HG02623 (cell line): ENCODE data around the gene HNF4A.

Source experiments
- ATAC-seq: cut with Tn5 transposase; IDR thresholded peaks from one replicate; pipeline ENCODE4 v1.9.1; 2021; ENCODE audit warnings: moderate library complexity; ENCODE audit not compliant: unreplicated experiment

The HNF4A gene

GRCh38 chr20:44405257-44405656 is 49.8 kb downstream of the HNF4A start:
- ATAC-seq, result no peak

GRCh38 chr20:44405785-44406571 is 50.5 kb downstream of the HNF4A start:
- ATAC-seq, result no peak

- no peak for ATAC-seq
Observed at GRCh38 chr20:44406572-44407137, 51.2 kb downstream of the HNF4A start.

GRCh38 chr20:44407402-44408184 is 52.1 kb downstream of the HNF4A start:
- ATAC-seq, result no peak

DNA sequence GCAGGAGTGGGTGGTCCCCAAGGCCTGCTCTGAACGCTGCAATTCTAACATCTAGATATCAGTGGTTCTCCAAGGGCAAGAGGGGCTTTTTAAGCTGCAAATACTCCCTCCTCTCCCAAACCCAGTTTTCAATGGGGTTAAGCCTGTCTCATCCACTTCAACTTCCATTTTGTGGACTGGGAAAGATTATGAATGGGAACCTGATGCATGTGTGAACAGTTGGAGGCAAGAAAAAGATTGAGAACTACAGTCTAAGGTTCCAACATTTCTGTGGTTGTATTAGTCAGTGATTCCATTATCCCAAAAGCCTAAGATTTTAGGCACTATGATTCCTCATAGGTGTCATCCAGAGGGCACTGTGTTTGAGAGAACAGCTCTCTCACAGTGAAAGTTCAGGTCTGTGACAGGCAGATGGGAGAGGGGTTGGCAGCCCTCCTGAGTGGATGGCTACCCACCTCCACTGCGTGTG is 53.7 kb downstream of the HNF4A start:
- no peak for ATAC-seq

DNA sequence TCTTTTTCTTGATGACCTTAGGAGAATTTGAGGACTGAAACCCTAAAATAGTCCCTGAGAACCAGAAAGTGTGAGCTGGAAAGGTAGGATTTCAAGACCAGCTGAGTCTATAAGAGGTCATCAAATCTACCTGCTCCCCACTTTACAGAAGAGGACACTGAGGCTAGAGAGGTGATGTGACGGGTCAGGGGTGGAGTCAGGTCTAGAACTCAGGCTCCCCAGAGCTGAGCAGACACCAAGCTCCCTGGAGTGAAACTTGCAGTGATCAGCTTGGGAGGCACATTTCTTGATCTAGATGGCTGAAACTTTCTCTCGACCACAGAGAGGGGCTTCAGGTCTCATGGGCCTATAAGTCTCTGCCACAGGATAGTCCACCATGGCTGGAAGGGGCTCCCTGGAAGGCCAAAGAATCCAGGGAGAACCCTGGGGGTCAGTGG is 55.1 kb downstream of the HNF4A start:
- ATAC-seq, result no peak

DNA sequence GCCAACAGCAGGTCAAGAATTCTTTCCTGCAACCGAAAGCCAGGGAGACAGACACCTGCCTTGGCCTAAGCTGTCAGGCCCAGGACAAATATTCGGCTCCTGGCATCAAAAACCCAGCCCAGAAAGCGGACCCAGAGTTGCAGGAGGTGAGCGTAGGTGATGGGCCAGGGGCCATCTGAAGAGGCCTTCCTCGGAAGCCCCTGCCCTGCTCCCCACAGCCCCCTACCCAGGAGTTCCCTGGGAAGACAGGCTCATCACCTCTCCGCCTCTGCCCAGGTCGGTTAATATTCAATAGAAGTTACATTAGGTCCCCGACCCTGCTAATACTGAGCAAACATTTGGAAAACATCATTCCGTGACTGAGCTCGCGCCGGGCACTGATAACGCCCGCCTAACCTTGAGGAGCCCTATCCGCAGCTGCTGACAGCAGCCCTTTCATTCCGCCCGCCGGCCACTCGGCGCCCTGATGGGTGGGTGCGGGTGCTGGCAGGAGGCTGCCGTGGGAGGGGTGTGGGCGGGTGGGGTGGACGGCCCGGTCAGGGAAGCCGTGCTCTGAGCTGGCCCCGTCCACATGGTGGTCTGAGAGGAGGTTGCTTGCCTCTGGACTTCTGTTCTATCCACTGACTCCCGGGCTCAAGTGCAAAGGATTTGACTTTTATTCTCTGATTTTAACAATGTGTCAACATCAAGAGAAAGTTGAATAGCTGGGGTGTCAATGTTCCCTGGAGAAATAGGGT is 55.7 kb downstream of the HNF4A start:
- ATAC-seq, result no peak

DNA sequence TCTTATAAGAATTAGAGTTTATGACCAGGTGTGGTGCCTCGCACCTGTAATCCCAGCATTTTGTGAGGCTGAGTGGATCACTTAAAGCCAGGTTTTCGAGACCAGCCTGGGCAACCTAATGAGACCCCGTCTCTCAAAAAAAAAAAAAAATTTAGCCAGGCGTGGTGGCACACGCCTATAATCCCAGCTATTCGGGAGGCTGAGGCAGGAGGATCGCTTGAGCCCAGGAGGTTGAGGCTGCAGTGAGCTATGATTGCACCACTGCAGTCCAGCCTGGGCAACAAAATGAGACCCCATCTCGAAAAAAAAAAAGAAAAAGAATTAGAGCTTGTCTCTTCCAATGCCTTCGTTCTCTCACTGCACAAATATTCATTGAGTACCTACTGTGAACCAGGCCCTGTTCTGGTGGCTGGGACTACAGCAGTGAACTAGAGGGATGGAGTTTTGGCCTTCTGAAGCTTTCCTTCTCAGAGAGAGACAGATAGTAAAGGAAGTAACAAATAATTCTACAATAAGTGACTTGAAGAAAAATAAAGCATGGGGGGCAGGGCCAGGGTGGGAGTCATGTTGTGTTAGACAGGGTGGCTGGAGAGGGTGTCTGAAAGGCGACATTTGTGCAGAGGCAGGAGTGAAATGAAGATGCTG is 56.4 kb downstream of the HNF4A start:
- no peak for ATAC-seq

GRCh38 chr20:44412402-44413144 is 57.1 kb downstream of the HNF4A start:
- no peak for ATAC-seq

- no peak for ATAC-seq
Observed at GRCh38 chr20:44413575-44414345, 58.3 kb downstream of the HNF4A start.

- ATAC-seq, result no peak
Observed at GRCh38 chr20:44414346-44414714, 58.8 kb downstream of the HNF4A start.

- ATAC-seq, result no peak
Observed at GRCh38 chr20:44414808-44415207, 59.3 kb downstream of the HNF4A start.

- no peak for ATAC-seq
Observed at GRCh38 chr20:44415833-44416715, 60.6 kb downstream of the HNF4A start.

DNA sequence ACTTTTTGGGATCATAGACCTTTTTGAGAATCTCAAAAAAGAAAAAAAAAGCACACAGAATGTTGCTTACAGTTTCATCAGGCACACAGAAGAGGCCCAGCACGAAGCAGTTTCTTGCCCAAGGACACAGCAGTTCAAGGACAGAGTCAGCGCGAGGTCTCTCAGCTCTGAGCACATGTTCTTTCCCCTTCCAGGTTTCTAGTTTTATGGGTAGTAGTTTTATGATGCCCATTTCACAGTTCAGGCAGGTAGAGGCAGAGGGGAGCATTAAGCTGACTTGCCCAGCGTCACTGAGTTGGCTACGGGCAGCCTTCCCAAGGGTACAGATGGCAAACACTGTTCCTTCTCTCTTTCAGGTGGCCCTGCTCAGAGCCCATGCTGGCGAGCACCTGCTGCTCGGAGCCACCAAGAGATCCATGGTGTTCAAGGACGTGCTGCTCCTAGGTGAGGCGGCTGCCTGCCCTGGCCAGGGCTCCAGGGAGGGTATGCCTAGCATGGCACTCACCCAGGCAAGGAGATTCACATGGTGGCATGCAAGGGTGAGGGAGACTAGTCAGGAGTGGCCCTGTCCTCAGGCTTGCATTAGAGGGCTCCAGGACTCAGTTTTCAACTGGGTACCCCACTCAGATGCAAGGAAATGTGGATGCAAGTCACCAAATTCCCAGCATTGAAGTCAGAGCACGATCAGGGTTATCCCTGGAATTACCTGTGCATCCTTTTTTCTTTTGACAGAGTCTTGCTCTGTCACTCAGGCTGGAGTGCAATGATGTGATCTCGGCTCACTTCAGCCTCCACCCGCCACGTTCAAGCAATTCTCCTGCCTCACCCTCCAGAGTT is 62.8 kb downstream of the HNF4A start:
- no peak for ATAC-seq

GRCh38 chr20:44419131-44419844 is 63.8 kb downstream of the HNF4A start:
- no peak for ATAC-seq

GRCh38 chr20:44420497-44420896 is 65.0 kb downstream of the HNF4A start:
- no peak for ATAC-seq

- ATAC-seq, result no peak
Observed at GRCh38 chr20:44422083-44422482, 66.6 kb downstream of the HNF4A start.
